ENCODE measurements around the gene LCA5. TPM values are rescaled to one million over a fixed set of nuclear protein-coding genes. Genes with fewer than 3 reads are reported as not detected.

The LCA5 gene
- total and polyA plus RNA-seq, 12 donors, result 0.94 to 2.7 (median 2.1) TPM

- DNase-seq (no peak), ATAC-seq (no peak)
- H3K27ac ChIP-seq, result no peak overlapping the region
- H3K4me3 ChIP-seq, result no peak overlapping the region
- WGBS, 2 donors, result 50 to 63% methylated on average over 1 of the region's 1 CpG
- peaks cover 0 to 7% (median 0%) of the 10 kb centered on the region in 9 donors for H3K4me1 ChIP-seq
- H3K27me3 ChIP-seq, result no peaks in the 10 kb centered on the region
- TF ChIP-seq CTCF (IDR thresholded peaks at IDR 0.05), result no peak
- H3K36me3 ChIP-seq, result no peaks in the 10 kb centered on the region
- intact Hi-C loops (cut with DNase I), result no loop called here
- H3K9me3 ChIP-seq, result peaks cover 0 to 18% (median 0%) of the 10 kb centered on the region in 11 donors
Observed at GRCh38 chr6:79440598-79440997, 96.6 kb downstream of the LCA5 start.

GRCh38 chr6:79438030-79438429 is 99.2 kb downstream of the LCA5 start:
- intact Hi-C loops (cut with DNase I), result no loop called here
- H3K36me3 ChIP-seq, result no peaks in the 10 kb centered on the region
- peaks cover 0 to 14% (median 0%) of the 10 kb centered on the region in 11 donors for H3K9me3 ChIP-seq
- ATAC-seq (peak in 2 of 8 donors; percentile 62 to 70), DNase-seq (no peak)
- H3K27me3 ChIP-seq, result no peaks in the 10 kb centered on the region
- no peak overlapping the region for H3K27ac ChIP-seq
- H3K4me3 ChIP-seq, result no peak overlapping the region
- WGBS, 2 donors, result 47 to 49% methylated on average over 2 of the region's 2 CpGs
- peaks cover 0 to 7% (median 0%) of the 10 kb centered on the region in 9 donors for H3K4me1 ChIP-seq
- no peak for TF ChIP-seq CTCF (IDR thresholded peaks at IDR 0.05)

- no peak for ATAC-seq
- Histone ChIP-seq H3K27me3 (no peaks in the 10 kb centered on the region), H3K4me3 (no peak overlapping the region), H3K4me1 (peaks cover 0 to 7% (median 0%) of the 10 kb centered on the region in 9 donors), H3K36me3 (no peaks in the 10 kb centered on the region), H3K27ac (no peak overlapping the region), H3K9me3 (peaks cover 0 to 5% (median 0%) of the 10 kb centered on the region in 11 donors)
- intact Hi-C loops (cut with DNase I), result no loop called here
- no peak for TF ChIP-seq CTCF (IDR thresholded peaks at IDR 0.05)
- 83 to 84% methylated on average over 2 of the region's 2 CpGs for WGBS, 2 donors
- no peak for DNase-seq
Observed at GRCh38 chr6:79436241-79436640, 101.0 kb downstream of the LCA5 start.

GRCh38 chr6:79435746-79436145 is 101.5 kb downstream of the LCA5 start:
- H3K9me3 ChIP-seq, result no peaks in the 10 kb centered on the region
- peaks cover 0 to 7% (median 0%) of the 10 kb centered on the region in 9 donors for H3K4me1 ChIP-seq
- H3K27ac ChIP-seq, result no peak overlapping the region
- ATAC-seq, result no peak
- intact Hi-C loops (cut with DNase I), result no loop called here
- no peak for DNase-seq
- no peaks in the 10 kb centered on the region for H3K36me3 ChIP-seq
- H3K27me3 ChIP-seq, result no peaks in the 10 kb centered on the region
- TF ChIP-seq CTCF (IDR thresholded peaks at IDR 0.05), result no peak
- no peak overlapping the region for H3K4me3 ChIP-seq

Other genes starting within 250 kb of the LCA5 start
- gene SH3BGRL2, start 93.9 kb upstream of the LCA5 start, total RNA-seq, result 1 to 10 TPM; 4.1 to 8.6 (median 5.0) TPM
- 1 to 10 TPM; 4.4 to 5.2 TPM for gene SH3BGRL2, start 93.9 kb upstream of the LCA5 start, polyA plus RNA-seq

Data from heart right ventricle (tissue), 16 donors.